ENCODE measurements around the gene CUBN. TPM values are rescaled to one million over a fixed set of nuclear protein-coding genes. Genes with fewer than 3 reads are reported as not detected.

Gene CUBN
- total RNA-seq (1 to 10 TPM; 1.1 to 2.4 (median 1.2) TPM), polyA plus RNA-seq (under 1 TPM in 1 of 3 donors, not detected in 2; 0.25 TPM)

DNA sequence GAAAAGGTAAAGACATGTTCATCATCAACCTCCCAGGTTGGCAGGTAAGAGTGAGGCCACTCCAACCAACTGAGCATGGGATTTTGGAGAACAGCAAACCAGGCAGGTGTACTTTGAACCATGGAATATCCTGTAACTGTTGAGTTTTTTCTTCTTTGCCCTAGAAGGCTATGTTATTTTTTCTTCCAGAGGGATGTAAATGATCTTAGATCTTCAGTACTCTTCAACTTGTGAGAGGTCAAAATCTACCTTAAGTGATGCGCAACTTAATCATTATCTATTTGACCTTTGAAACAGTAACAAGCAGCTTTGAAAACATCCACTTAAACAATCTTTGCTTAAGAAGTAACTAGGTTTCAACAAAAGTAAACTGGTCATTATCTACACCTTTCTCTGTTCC is at the start of gene CUBN:
Gene CUBN (minus strand): TSS at position 71 of the 400 bp plus-strand sequence. CDS start 46 bp downstream, at position 25.
- 94 to 97% methylated on average over 1 of the region's 1 CpG for WGBS, 2 donors
- no peak within 1 kb of the TSS for H3K4me3 ChIP-seq
- intact Hi-C loops (cut with DNase I): no loop called here

DNA sequence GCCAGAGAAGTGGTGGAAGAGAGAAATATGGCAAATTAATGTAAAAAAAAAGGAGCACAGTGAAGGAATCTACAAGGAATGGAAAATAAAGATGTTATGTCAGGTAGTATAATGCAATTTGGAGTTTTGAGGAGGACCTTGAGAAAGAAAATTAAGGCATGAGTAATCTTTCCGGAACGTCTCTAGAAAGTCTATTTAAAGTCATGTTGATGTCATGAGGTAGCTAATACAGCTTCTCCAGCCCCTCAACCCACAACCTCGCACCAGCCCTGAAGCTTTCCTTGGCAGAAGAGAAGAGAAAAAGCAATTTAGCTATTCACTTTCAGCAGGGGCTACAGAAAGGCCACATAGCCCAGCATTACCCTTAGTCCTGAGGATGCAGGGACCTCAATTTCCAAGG is 49.4 kb upstream of the CUBN start:
- Histone ChIP-seq H3K9me3 (no peaks in the 10 kb centered on the region), H3K27ac (no peak overlapping the region), H3K4me1 (peaks cover 0 to 6% (median 0%) of the 10 kb centered on the region in 4 donors), H3K27me3 (no peaks in the 10 kb centered on the region), H3K4me3 (no peak overlapping the region), H3K36me3 (no peaks in the 10 kb centered on the region)
- WGBS, 2 donors: 92 to 93% methylated on average over 3 of the region's 3 CpGs
- intact Hi-C loops (cut with DNase I): no loop called here
- DNase-seq: no peak
- TF ChIP-seq POLR2AphosphoS5 (IDR thresholded peaks at IDR 0.05) (no peak), EP300 (IDR thresholded peaks at IDR 0.05) (no peak), POLR2A (IDR thresholded peaks at IDR 0.05) (no peak)
- TF ChIP-seq, protein P1, sequence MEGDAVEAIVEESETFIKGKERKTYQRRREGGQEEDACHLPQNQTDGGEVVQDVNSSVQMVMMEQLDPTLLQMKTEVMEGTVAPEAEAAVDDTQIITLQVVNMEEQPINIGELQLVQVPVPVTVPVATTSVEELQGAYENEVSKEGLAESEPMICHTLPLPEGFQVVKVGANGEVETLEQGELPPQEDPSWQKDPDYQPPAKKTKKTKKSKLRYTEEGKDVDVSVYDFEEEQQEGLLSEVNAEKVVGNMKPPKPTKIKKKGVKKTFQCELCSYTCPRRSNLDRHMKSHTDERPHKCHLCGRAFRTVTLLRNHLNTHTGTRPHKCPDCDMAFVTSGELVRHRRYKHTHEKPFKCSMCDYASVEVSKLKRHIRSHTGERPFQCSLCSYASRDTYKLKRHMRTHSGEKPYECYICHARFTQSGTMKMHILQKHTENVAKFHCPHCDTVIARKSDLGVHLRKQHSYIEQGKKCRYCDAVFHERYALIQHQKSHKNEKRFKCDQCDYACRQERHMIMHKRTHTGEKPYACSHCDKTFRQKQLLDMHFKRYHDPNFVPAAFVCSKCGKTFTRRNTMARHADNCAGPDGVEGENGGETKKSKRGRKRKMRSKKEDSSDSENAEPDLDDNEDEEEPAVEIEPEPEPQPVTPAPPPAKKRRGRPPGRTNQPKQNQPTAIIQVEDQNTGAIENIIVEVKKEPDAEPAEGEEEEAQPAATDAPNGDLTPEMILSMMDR (IDR thresholded peaks at IDR 0.05): no peak

More for the DNA sequence above, at the start of gene CUBN:
- Histone ChIP-seq H3K27me3 (no peaks in the 10 kb centered on the region), H3K36me3 (no peaks in the 10 kb centered on the region), H3K4me1 (no peaks in the 10 kb centered on the region), H3K9me3 (no peaks in the 10 kb centered on the region), H3K27ac (no peak within 1 kb of the TSS)
- no peak for DNase-seq
- TF ChIP-seq POLR2AphosphoS5 (IDR thresholded peaks at IDR 0.05): no peak
- TF ChIP-seq, protein P1 (IDR thresholded peaks at IDR 0.05): no peak
- TF ChIP-seq EP300 (IDR thresholded peaks at IDR 0.05): no peak
- TF ChIP-seq POLR2A (IDR thresholded peaks at IDR 0.05): no peak

DNA sequence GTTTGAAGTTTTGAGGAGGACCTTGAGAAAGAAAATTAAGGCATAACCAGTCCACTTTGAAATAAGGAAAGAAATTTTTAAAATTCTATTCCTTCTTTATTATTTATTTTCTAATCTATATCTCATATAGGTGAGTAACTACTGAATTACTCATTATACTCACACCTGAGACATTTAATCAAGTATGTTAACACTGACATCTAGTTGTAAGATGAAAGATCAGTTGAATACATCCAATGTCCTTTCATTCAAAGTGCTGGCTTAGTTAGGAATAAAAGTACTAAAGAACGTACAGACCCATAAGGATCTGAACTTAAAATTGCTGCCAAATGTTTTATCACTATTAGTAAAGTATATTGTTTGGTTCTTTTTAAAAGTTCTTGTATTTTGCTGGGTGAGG is 48.4 kb upstream of the CUBN start:
- TF ChIP-seq, protein P1 (IDR thresholded peaks at IDR 0.05): no peak
- no peak for TF ChIP-seq POLR2A (IDR thresholded peaks at IDR 0.05)
- TF ChIP-seq POLR2AphosphoS5 (IDR thresholded peaks at IDR 0.05): no peak
- intact Hi-C loops (cut with DNase I): no loop called here
- H3K27ac ChIP-seq: no peak overlapping the region
- H3K27me3 ChIP-seq: no peaks in the 10 kb centered on the region
- H3K9me3 ChIP-seq: no peaks in the 10 kb centered on the region
- H3K36me3 ChIP-seq: no peaks in the 10 kb centered on the region
- DNase-seq: no peak
- peaks cover 0 to 6% (median 0%) of the 10 kb centered on the region in 4 donors for H3K4me1 ChIP-seq
- WGBS, 2 donors: 94 to 98% methylated on average over 1 of the region's 1 CpG
- no peak overlapping the region for H3K4me3 ChIP-seq

DNA sequence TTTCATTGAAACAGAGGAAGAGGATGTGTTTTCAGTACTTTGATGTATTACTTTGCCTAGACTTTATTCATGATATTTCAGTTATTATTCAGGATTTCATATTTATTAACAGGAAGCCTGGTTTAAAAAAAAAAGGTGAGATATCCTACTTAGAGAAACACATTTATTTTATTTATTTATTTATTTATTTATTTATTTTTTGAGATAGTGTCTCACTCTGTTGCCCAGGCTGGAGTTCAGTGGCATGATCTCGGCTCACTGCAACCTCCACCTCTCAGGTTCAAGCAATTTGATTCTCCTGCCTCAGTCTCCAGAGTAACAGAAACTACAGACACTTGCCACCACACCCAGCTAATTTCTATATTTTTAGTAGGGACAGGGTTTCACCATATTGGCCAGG is 47.4 kb upstream of the CUBN start:
- 100% methylated on average over 1 of the region's 1 CpG for WGBS, 2 donors
- TF ChIP-seq POLR2AphosphoS5 (IDR thresholded peaks at IDR 0.05) (no peak), EP300 (IDR thresholded peaks at IDR 0.05) (no peak), POLR2A (IDR thresholded peaks at IDR 0.05) (no peak)
- TF ChIP-seq, protein P1 (IDR thresholded peaks at IDR 0.05): no peak
- Histone ChIP-seq H3K27me3 (no peaks in the 10 kb centered on the region), H3K4me3 (no peak overlapping the region), H3K27ac (no peak overlapping the region), H3K36me3 (no peaks in the 10 kb centered on the region), H3K4me1 (peaks cover 0 to 6% (median 0%) of the 10 kb centered on the region in 4 donors), H3K9me3 (no peaks in the 10 kb centered on the region)
- intact Hi-C loops (cut with DNase I): no loop called here
- DNase-seq: no peak

DNA sequence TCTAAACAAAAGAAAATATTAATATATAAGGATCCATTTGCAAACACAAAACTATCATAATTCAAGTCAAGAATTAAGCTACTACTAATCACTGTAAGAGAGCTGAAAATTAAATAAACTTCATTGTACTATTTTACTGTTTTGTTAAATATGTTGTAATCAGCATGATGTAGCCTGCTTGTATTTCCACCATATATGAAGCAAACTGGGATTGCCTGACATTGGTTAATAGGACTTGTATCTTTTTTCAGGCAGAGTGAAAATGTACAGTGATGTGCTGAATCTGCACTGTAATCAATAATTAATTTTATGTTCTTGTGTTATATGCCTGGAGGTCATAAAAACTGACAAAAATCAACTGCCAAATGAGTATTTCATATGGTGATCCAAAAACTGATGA is 46.5 kb upstream of the CUBN start:
- DNase-seq: no peak
- intact Hi-C loops (cut with DNase I): no loop called here
- Histone ChIP-seq H3K36me3 (no peaks in the 10 kb centered on the region), H3K27ac (no peak overlapping the region), H3K9me3 (no peaks in the 10 kb centered on the region), H3K27me3 (no peaks in the 10 kb centered on the region), H3K4me1 (peaks cover 0 to 6% (median 0%) of the 10 kb centered on the region in 4 donors), H3K4me3 (no peak overlapping the region)
- TF ChIP-seq POLR2A (IDR thresholded peaks at IDR 0.05): no peak
- TF ChIP-seq, protein P1 (IDR thresholded peaks at IDR 0.05): no peak
- no peak for TF ChIP-seq EP300 (IDR thresholded peaks at IDR 0.05)
- TF ChIP-seq POLR2AphosphoS5 (IDR thresholded peaks at IDR 0.05): no peak
